ENCODE measurements around the gene CIPC. TPM values are rescaled to one million over a fixed set of nuclear protein-coding genes. Genes with fewer than 3 reads are reported as not detected.

CIPC gene
- total and polyA plus RNA-seq, 2 of the 13 experiments (the other 11 are each of a cell fraction or from before 2014, with no cell fraction given): 7.6 to 13.9 TPM

DNA sequence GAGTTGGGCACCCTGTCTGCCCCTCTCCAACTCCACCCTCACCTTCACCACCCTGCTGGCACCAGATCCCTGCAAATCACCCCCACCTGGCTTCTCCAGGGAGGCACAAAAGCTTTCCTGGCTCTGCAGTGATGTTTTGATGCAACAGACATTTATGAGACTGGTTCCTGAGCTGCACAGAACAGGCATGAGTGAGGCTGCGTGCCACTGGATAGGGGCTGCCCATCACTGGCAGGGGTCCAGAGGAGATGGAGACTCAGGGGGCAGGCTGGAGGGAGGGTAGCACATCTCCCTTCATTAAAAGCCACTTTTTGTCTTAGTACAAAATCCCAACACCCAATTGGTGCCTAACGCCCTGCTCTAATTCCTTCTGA lies 60.8 kb downstream of the CIPC start:
- no peak for TF ChIP-seq SALL1 (CRISPR knock-in tag; IDR thresholded peaks at IDR 0.05)
- no peak for TF ChIP-seq ELF4 (CRISPR knock-in tag; IDR thresholded peaks at IDR 0.05; ENCODE audit: borderline replicate concordance)
- no peak for TF ChIP-seq PITX1 (CRISPR knock-in tag; IDR thresholded peaks at IDR 0.05)
- no peak for TF ChIP-seq GATAD1 (CRISPR knock-in tag; IDR thresholded peaks at IDR 0.05)
- TF ChIP-seq ZNF792 (CRISPR knock-in tag; IDR thresholded peaks at IDR 0.05): no peak
- no peak for TF ChIP-seq NFE2L2 (IDR thresholded peaks at IDR 0.05; ENCODE audit: low read length)
- TF ChIP-seq ZNF878 (CRISPR knock-in tag; IDR thresholded peaks at IDR 0.05): no peak
- TF ChIP-seq KLF11 (CRISPR knock-in tag; IDR thresholded peaks at IDR 0.05): no peak
- no peak for TF ChIP-seq ZNF891 (CRISPR knock-in tag; IDR thresholded peaks at IDR 0.05)
- TF ChIP-seq ZNF564 (CRISPR knock-in tag; IDR thresholded peaks at IDR 0.05): no peak
- no peak for TF ChIP-seq KAT7 (CRISPR knock-in tag; IDR thresholded peaks at IDR 0.05; ENCODE audit: borderline replicate concordance)
- TF ChIP-seq, protein P1, sequence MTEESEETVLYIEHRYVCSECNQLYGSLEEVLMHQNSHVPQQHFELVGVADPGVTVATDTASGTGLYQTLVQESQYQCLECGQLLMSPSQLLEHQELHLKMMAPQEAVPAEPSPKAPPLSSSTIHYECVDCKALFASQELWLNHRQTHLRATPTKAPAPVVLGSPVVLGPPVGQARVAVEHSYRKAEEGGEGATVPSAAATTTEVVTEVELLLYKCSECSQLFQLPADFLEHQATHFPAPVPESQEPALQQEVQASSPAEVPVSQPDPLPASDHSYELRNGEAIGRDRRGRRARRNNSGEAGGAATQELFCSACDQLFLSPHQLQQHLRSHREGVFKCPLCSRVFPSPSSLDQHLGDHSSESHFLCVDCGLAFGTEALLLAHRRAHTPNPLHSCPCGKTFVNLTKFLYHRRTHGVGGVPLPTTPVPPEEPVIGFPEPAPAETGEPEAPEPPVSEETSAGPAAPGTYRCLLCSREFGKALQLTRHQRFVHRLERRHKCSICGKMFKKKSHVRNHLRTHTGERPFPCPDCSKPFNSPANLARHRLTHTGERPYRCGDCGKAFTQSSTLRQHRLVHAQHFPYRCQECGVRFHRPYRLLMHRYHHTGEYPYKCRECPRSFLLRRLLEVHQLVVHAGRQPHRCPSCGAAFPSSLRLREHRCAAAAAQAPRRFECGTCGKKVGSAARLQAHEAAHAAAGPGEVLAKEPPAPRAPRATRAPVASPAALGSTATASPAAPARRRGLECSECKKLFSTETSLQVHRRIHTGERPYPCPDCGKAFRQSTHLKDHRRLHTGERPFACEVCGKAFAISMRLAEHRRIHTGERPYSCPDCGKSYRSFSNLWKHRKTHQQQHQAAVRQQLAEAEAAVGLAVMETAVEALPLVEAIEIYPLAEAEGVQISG (CRISPR knock-in tag; IDR thresholded peaks at IDR 0.05): no peak
- no peak for TF ChIP-seq SALL2 (CRISPR knock-in tag; IDR thresholded peaks at IDR 0.05)
- no peak for TF ChIP-seq SRSF1 (optimal IDR thresholded peaks at IDR 0.05; ENCODE audit: low read depth, low read length)
- TF ChIP-seq ATRX (CRISPR knock-in tag; IDR thresholded peaks at IDR 0.05; ENCODE audit: borderline replicate concordance): no peak
- H3K27ac ChIP-seq (ENCODE audit: extremely low read length, insufficient read depth, low read length): no peak overlapping the region
- H3K9ac ChIP-seq (ENCODE audit: insufficient read depth, low read depth, low read length): no peak overlapping the region
- intact Hi-C loops (cut with micrococcal nuclease; ENCODE audit: unreplicated experiment): loop anchor here (10.0 kb wide), 1 partner anchor 396 kb away; no protein-coding TSS in a partner anchor
- DNase-seq (ENCODE audit: low spot score) (no peak), FAIRE-seq (no peak), ATAC-seq (no peak)
- in situ Hi-C loops (cut with HindIII; ENCODE audit: extremely low pct_ligation_motif_present, low pct_unique_long_range_greater_than_20kb): no loop called here
- H3K27me3 ChIP-seq (ENCODE audit: control insufficient read depth in 1 of 2, insufficient read depth in 2 of 2, low read length in 2 of 2): peaks cover 0 to 23% of the 10 kb centered on the region in 2 experiments; a peak in 3 of 5 replicates
- no peaks in the 10 kb centered on the region for H3K4me1 ChIP-seq (ENCODE audit: insufficient read depth, low read length)
- no peaks in the 10 kb centered on the region for H3K36me3 ChIP-seq (replicated peaks in 1 of 2; ENCODE audit: control insufficient read depth in 1 of 2, insufficient read depth in 2 of 2, low read length in 2 of 2)
- H2AFZ ChIP-seq (ENCODE audit: low read length): no peak overlapping the region
- H4K20me1 ChIP-seq (ENCODE audit: insufficient read depth, low read length): no peaks in the 10 kb centered on the region
- H3K4me2 ChIP-seq (ENCODE audit: low read depth, low read length): no peak overlapping the region
- WGBS (ENCODE audit: low lambda C conversion rate): 33% methylated on average over 2 of the region's 2 CpGs
- no peaks in the 10 kb centered on the region for H3K9me3 ChIP-seq (ENCODE audit: low read length)
- no TSS peak for BruUV-seq (replicated peaks)
- H3K79me2 ChIP-seq (ENCODE audit: insufficient read depth, low read length): no peaks in the 10 kb centered on the region
- ChIA-PET POLR2A (no interaction called here), CTCF (ENCODE audit: low intra/inter-chr PET ratio, low total read pairs) (no interaction called here)
- no peak overlapping the region for H3K4me3 ChIP-seq (replicated peaks in 1 of 3; ENCODE audit: insufficient read depth in 1 of 3, low read depth in 2 of 3, low read length in 3 of 3)
